GM21423 (cell line): Measurements from ENCODE around the gene VPS41.

ENCODE experiments used
- ATAC-seq: cut with Tn5 transposase; IDR thresholded peaks from one replicate; pipeline ENCODE4 v1.9.1; 2021; ENCODE audit warnings: mild to moderate bottlenecking, moderate library complexity; ENCODE audit not compliant: unreplicated experiment

VPS41 gene

DNA sequence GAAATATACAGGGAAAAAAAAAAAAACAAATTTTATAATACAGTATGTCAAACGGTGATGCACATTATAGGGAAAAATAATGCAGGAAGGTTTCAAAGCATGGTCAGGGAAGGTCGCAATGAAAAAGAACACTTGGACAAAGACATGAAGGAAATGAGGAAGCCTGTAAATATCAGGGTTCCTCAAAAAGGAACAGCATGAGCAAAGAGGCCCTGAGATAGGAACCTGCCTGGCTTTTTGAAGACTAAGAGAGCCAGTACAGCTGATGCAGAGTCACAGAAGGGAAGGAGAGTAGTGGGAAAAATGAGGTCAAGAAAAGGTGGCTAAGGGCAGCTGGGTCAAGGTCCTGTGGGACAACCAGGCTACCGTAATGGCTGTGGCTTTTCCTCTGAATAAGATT lies 1.9 kb downstream of the VPS41 start:
- ATAC-seq, result no peak

DNA sequence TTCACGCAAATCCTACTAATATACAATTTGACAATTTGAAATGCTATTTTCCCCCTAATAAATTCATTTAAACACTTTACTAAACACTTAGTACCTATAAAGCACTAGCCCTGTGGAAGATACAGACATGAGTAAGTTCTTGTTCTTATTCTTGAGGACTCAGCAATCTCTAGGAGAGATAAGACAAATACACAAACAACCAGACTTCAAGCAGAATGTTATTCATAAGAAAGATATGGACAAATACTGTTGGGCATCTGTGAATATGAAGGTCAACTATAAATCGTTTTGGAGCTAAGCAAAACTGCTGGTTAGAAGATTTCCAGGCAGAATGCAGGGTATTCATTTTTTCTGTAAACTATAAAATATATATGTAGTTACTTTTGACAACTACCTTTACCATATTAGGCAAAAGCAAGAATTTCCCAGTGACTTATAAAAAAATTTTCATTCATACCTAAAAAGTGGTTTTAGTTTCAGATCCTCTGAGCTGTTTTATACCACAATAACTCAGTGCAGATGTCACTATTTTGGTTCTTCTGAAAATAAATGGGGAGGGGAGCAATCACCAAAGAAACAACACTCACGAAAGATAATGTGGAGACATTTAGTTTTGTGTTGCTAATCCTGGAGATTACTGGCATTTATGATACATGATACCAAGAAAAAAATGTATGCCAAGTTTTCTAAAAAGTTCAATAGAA lies 3.8 kb downstream of the VPS41 start:
- ATAC-seq, result peak; percentile 39

DNA sequence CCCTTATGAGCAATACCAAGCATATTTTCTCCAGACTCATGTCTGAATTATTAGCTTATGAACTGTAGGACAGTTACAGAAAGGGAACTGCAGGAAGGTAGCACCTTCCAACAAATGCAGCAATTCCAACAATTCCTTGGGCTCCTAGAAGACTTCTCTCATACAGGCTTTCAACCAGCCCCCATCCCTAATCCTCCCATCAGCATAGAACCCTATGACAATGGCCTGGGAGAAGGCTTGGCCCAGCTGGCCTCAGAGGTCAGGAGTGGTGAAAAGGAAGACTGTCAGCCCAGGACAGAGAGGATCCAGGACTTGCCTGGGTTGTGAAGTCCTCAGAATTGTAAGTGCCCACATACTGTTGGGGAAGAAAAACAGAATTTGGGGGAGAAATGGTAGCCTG lies 5.9 kb downstream of the VPS41 start:
- ATAC-seq, result no peak

DNA sequence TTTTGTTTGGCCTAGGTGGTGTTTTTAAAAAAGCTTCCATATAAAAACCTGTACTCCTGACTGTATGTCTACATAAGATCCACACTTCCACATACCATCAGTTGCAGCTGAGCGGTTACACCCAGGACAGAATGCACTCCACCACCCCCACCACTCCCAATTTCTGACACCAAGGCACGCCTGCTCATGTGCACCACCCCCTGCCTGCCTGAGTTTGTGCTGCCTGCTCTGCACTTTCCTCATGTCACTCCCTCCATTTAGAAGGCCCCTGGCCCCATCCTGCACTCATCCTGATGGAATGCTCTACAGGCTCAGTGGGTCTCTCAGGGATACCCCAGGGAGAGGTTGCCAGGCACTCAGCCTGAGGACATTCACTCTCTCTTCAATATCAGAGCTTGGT lies 6.5 kb downstream of the VPS41 start:
- ATAC-seq, result no peak

DNA sequence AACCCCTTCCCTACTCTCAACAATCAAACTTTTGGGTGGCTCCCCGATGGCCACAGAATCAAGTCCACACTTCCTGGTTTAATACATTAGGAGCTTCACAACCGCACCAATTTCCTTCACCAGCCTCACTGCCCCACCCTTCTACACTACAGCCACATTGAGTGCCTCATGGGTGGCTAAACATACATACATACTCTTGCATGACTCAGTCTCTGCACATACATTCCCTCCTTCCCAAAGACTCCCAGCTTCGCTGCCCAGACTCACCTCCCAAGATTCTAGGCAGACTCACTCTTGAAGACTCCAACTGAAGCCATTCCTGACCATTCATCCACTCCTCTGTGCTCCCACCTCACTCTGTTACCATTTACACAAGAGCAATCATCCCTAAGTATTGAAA lies 15.9 kb downstream of the VPS41 start:
- ATAC-seq, result no peak

DNA sequence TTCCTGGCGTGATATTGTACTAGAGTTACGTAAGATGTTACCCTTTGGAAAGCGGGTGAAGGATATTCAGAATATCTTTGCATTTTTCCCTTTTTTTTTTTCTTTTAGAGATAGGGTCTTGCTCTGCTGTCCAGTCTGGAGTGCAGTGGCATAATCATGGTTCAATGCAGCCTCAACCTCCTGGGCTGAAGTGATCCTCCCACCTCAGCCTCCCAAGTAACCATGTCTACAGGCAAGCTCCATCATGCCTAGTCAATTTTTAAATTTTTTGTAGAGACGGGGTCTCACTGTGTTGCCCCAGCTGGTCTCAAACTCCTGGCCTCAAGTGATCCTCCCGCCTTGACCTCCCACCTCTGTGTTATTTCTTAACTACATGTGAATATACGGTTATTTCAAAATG lies 18.4 kb downstream of the VPS41 start:
- ATAC-seq, result no peak

DNA sequence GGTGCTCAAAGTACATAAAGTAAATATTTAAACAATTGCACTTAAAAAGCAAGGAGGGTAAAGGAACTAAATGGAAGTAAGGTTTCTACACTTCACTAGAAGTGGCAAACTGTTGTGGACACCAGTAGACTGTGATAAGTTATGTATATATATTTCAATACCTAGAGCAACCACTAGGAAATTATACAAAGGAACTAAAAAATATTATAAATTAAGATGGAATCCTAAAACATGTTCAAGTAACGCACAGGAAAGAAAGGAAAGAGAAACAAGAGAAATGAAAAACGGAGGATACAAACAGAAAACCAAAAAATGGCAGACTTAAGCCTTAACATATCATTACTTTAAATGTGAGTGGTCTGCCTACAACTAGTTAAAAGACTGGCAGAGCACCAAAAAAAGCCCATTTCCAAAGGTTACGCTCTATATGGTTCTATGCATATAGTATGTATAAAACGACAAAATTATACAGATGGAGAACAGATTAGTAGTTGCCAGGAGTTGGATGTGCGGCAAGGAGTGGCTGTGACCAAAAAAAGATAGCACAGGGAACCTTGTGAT lies 19.0 kb downstream of the VPS41 start:
- ATAC-seq, result no peak

DNA sequence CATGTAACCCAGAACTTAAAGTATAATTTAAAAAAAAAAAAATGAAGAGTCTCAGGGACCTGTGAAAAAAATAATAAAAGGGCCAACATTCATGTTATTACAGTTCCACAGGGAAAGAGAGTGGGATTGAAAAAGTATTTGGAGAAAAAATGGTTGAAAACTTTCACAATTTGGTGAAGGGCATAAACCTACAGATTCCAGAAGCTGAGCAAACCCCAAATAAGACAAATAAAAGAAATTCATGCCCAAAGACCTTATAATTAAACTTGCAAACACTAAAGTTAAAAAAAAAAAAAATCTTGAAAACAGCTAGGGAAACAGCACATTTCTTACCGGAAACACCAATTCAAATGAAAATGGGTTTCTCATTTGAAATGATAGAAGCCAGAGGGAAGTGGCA lies 19.9 kb downstream of the VPS41 start:
- no peak for ATAC-seq

DNA sequence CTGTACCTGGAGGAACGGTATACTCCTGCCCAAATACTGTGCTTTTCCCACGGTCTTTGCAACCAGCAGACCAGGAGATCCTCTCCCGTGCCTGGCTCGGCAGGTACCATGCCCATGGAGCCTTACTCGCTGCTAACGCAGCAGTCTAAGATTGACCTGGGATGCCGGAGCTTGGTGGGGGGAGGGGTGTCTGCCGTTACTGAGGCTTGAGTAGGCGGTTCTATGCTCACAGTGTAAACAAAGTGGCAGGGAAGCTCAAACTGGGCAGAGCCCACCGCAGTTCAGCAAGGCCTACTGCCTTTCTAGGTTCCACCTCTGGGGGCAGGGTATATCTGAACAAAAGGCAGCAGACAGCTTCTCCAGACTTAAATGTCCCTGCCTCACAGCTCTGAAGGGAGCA lies 22.7 kb downstream of the VPS41 start:
- ATAC-seq, result no peak

DNA sequence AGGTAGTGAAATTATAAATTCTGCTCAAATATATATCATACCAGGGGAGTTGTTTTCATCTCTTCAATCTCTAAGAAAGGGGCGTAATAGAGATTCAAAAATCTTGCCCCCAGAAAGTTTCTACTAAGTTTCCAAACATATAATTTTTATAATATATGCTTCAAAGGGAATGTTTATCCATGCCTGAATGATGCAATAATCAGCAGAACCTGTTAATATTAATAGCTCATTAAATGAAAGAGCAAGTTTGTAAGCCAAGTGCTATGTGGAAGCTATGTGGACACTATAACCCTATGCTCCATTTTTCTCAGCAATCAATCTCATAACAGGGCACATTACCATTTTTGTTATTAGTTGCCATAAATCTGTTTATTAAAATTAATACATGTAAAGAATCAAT lies 25.3 kb downstream of the VPS41 start:
- ATAC-seq, result no peak

DNA sequence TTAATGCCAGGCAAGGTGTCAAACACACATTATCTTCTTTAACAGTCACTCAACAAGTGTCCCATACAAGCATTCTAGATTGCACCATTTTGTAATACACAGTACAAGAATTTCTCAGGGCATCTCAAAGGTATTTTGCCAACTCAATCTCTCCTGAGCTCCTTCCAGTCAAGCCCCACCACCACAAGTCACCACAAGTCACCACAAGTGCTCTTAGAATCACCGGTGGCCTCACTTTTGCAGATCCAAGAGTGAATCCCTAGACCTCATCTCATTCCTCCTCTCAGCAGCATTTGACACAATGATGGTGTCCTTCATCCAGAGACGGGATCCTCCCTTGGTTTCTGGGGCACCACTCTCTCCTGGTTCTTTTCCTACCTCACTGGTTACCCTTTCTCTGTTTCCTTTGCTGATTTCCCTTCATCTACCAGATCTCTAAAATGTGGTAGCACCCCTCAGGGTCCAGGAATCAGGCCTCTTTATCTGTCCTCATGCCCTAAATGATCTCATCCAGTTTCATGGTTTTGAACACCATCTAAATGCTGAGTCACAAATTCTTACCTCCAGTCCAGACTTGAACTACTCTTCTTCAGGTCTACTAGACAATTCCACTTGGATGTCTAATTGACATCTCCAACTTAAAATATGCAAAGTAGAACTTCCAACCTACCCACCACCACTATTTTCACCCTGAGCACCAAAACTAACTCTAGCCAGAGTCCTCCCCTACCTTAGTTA lies 26.9 kb downstream of the VPS41 start:
- no peak for ATAC-seq

DNA sequence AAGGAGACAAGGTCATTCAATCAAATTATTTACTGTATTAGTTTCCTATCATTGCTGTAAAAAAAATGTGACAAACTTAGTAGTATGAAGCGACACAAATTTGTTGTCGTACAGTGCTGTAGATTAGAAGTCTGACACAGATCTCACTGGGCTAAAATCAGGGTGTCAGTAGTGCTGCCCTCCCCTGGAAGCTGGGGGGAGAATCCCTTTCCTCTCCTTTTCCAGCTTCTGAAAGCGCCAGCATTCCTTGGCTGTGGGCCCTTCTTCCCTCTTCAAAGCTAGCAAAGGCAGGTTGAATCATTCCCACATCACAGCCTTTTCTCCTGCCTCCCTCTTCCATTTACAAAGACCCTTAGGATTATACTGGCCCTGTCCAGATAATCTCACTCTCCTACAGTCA lies 28.0 kb downstream of the VPS41 start:
- no peak for ATAC-seq

DNA sequence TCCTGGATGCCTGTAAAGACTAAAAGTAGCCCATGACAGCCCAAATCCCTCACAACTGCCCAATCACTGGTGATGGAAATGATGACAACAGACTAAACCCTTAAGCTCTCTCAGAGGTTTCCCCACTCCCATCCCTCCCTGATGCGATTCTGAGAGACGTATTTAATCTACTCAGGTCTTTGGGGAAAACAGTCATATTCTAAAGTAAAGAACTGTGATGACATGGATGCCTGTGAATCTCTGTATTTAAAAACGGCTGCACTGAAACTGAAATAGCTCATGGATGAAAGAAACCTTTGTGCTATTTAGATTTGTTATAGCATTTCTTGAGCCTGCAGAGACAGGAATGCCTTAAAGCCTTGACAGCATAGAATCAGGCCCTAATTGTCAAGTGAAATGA lies 28.5 kb downstream of the VPS41 start:
- no peak for ATAC-seq

DNA sequence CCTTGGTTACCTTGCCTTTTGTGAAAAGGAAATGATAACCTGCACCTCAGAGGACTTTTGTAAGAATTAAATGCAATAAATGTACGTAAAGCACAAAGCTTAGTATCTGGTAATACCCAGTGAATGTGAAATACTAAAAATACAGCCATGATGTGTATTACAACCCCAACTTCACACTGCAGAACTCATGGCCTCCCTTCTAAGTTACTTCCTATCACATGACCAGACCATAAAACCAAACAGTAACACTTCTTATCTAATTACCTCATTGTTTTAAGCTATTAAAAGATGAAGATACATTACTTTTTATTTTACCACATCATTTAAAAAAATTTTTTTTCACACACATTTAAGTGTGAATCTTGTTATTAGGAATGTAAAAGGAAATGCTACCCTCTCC lies 29.0 kb downstream of the VPS41 start:
- no peak for ATAC-seq

DNA sequence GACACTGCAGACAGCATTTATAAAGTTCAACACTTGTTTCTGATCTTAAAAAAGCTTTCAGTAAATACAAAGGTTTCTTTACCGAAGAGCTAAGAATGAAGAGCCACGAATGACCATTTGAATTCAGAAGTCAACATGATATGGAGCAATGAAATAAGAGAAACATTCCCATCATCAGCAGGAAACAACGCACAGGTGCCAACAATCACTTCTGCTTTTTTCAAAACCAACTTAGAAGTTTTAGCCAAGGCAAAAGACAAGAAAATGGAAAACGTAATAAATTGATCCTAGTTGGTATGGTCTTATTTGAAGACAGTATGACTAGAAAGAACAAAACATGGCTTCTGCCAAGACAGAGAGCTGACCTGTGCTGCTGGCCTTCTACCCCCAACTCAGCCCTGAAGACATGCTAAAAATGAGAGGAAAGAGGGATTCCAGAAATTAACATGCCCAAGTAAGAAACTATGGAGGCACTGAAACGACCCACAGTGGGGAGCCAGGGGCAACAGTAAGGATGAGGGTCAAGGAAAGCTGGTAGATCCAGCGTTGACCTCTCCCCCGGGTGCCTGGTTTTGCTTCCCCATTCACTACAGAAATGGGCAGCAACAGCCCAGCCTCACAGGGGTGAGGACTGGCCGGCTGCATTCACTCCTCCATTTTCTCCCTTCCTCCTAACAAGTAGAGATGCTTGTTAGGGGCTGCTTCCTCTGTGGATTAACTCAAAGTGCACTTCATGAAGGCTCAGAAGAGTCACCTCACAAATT lies 30.1 kb downstream of the VPS41 start:
- ATAC-seq, result no peak

DNA sequence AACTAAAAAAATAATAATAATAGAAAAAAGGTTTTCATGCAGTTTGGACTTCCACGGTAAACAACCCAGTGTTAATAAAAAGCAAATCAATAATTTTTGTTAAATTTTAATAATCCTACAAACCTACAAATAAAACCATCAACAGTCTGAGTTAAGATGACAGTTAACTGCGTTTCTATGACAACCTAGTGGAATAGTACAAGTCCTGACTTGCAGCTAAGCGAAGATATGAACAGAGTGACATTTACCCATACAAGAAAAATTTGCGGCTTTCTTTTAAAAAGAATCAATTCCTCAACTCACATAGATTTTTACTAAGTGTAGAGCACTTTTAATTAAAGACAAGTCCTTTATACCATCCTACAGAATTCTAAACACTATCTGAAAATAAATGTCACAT lies 35.6 kb downstream of the VPS41 start:
- ATAC-seq, result no peak

DNA sequence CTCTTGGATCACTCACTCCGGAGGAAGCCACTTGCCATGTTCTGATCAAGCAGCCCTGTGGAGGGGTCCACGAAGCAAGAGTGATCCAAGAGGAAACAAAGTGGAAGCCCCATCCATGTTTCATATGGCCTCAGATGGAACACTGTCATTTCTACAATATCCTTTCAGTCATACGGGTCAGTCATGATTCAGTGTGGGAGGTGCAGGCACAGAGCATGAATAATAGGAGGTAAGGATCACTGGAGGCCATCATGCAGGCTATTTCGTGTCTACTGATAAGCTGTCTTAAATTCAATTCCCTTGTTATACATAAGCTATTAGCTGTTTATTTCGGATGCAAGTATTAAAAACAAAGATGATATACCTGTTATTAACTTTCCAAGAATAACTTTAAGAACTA lies 36.8 kb downstream of the VPS41 start:
- no peak for ATAC-seq

DNA sequence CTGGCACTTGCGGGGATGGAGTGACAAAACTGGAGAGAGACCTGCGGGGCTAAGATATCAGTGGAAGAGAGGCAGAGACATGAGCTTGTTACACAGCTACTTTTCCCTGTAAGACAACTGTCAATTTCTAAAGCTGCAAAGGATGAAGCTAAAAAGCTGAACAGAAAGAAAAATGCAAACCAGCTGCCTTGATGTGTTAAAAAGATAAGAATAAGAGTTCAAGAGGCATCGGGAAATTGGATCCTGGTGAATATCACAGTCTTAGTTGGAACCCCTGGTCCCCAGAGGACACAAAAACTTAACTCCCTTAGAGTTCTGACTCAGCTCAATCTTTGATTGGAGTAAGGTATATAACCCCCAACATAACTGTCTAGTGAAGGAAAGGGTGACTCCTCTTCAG lies 38.8 kb downstream of the VPS41 start:
- no peak for ATAC-seq

DNA sequence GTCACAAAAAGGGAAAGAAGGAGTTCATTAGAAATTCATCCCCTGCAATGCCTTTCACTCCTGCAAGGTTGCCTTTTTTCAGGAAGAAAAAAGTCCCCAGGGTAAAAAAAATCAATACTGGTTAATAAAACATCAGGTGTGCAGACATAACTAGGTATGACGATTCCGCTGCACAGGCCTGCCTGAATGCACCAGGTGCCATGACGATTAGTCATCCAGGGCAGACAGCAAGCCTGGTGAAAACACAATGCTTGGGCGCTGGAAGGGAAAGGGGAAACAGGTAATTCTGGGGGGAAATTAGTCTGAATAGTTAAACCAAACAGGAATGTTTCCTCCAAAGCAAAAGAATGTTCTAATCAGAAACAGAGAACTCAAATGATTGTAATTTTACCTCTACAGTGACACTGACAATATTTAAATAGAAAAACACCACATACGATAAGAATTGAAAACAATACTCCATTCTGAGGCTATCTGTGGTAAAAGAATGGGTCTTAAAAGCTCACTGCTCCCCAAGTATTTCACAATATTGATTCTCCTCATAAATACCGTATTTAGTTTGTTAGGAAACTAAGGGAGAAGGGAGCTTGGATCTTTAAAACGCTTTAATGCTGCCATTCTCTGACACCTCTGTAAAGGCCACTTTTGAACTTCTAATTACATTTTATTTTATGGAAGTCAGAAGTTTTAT lies 45.2 kb downstream of the VPS41 start:
- no peak for ATAC-seq

DNA sequence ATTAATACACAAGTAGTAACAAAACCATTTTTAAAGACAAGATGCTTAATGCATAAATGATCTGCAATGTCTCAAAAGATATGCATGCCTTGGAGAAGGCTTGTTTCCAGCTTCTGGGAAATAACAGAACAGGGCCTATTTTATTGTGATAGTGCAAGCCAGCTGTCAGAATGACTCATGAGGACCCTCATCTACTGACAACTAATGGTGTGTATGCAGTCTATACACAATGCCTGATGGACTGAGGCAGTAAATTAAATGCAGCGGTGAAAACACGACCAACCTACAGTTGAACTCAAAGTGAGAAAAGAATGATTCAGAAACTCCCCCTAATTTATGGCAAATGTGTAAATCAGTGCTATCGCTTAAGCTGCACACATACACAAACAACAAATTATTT lies 46.3 kb downstream of the VPS41 start:
- ATAC-seq, result no peak

DNA sequence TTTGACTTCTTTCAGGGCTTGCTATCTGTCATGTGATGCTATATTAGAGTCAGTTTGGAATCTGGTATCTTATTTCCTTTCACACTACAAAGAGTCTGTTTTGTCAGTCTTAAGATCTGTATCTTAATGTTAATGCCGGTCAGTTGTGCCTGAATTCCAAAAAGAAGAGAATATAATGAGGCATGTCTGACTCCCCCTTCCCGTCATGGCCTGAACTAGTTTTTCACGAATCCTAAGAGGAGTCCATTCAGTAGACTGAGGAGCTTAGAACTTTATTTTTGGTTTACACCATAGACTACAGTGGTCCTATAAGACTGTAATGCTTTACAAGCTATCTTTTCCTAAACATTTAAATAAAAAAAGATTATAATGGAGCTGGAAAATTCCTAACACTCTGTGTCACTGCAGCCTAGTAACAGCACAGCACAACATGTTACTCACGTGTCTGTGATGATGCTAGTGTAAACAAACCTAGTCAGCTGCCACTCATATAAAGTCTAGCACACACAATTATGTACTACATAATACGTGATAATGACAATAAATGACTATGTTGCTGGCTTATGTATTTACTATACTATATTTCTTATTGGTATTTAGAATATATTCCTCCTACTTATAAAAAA lies 50.6 kb downstream of the VPS41 start:
- ATAC-seq, result no peak
